Retinal pigment epithelial cell (primary cell): ENCODE results near the gene TTC33.

Source experiments
- DNase-seq: peaks from one replicate; pipeline ENCODE4 v3.0.0-alpha.2; 2010; ENCODE audit warnings: low read depth
- H3K4me3 ChIP-seq: 2 replicates; pipeline ENCODE4 v1.5.1; 2011; ENCODE audit warnings: mild to moderate bottlenecking, low read length, control low read depth, moderate library complexity
- TF ChIP-seq, protein P1 (sequence below): conservative IDR thresholded peaks from 2 replicates; pipeline ENCODE4 v1.5.1; 2011; ENCODE audit warnings: low read depth, low read length, control low read depth, inconsistent platforms

Gene TTC33

DNA sequence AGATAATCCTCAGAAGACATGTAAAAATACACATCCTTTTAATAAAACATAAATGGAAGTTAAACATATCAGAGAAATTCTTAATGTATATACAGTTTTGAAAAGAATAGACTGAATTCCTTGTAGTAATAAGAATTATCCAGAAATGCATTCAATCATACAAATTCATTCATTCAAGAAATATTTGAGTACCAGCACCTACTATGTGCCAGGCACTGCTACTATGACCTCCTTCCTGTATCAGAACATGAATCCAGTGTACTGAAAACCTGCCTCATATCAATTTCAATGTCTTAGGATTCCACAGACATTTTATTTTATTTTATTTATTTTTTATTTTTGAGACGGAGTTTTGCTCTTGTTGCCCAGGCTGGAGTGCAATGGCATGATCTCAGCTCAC lies 29.2 kb upstream of the TTC33 start:
- DNase-seq: no peak
- TF ChIP-seq, protein P1, sequence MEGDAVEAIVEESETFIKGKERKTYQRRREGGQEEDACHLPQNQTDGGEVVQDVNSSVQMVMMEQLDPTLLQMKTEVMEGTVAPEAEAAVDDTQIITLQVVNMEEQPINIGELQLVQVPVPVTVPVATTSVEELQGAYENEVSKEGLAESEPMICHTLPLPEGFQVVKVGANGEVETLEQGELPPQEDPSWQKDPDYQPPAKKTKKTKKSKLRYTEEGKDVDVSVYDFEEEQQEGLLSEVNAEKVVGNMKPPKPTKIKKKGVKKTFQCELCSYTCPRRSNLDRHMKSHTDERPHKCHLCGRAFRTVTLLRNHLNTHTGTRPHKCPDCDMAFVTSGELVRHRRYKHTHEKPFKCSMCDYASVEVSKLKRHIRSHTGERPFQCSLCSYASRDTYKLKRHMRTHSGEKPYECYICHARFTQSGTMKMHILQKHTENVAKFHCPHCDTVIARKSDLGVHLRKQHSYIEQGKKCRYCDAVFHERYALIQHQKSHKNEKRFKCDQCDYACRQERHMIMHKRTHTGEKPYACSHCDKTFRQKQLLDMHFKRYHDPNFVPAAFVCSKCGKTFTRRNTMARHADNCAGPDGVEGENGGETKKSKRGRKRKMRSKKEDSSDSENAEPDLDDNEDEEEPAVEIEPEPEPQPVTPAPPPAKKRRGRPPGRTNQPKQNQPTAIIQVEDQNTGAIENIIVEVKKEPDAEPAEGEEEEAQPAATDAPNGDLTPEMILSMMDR: no peak
- H3K4me3 ChIP-seq: no peak overlapping the region

DNA sequence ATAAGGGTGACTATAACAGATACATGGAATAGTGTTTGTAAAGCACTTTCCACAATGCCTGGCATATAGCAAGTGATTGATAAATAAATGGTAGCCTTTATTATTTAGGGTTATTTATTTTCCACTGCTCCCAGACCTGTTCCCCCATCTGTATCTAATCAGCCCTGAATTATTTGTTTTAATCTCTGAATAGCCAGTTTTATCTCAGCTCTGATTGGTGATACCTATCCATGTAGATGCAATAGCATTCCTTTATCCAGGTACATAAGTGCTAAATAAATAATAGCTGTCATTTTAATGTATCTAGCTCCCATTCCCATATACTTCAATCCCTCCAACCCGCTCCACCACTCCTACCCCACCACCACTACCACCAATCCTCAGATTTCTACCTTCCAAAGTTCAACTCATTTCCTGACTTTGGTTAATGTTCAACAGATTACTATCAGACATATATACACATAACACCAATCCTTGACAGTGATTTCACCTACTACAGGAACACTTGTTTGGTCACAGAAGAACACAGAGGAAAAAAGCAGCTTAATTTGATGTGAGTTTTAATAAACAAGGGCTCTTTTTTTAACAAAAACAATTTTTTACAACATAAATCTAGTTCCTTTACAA lies 28.4 kb upstream of the TTC33 start:
- no peak for DNase-seq
- TF ChIP-seq, protein P1: no peak
- H3K4me3 ChIP-seq: no peak overlapping the region

DNA sequence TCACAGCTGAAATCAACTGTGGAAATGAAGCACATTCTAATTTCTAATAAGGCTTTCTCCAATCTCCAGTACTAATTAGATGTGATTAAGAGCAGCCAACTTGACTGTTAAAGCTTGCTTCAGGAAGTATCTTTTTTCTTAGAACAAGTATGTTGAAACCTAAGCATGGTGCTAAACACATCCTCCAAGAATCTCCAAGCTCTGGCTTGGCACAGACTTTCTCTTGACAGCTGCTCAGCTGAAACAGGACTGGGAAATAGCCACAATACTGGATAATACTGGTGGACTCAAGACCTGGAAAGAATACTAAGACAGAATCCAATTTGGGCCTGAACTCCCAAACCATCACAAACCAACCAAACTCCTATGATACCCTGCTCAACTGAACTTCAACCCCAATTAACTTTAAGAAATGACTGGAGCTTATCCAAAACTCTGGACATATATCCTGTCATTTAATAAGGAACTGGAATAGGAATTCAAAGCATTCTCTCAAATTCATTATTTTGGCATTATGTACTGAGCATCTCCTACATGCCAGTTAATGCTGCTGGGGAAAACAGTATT lies 26.2 kb upstream of the TTC33 start:
- DNase-seq: no peak
- TF ChIP-seq, protein P1: no peak
- H3K4me3 ChIP-seq: no peak overlapping the region

DNA sequence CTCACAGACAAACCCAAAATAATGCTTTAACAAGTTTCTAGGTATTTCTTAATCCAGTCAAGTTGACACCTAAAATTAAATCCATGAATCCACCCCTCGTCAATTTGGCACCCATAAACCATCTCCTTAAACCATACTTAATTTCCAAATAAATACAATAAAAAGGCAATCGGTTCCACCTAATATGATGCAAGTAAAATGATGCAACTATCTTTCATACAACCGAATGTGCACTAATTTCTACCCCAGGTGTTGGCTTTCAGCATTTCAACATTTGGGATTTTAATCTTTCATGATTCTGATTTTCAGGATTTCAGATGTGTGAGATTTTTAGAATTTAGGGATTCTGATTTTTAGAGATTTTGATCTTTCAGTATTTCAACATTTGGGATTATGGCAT lies 25.1 kb upstream of the TTC33 start:
- no peak for DNase-seq
- no peak overlapping the region for H3K4me3 ChIP-seq
- TF ChIP-seq, protein P1: no peak

DNA sequence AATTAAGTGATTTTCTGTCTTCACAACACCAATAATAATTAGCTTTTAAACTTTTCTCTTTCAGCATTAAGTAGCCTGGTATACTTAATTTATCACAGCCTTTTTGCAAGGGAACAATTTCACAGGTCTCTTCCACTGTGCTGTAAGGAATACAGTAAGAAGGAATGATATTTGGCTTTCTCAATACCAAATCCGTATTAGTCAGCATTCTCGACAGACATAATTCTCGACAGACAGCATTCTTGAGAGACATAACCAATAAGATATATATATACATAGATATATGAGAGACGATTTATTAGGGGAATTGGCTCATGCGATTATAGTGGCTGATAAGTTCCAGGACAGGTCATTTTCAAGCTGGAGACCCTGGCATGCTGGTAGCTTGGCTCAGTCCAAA lies 24.4 kb upstream of the TTC33 start:
- no peak for DNase-seq
- H3K4me3 ChIP-seq: no peak overlapping the region
- TF ChIP-seq, protein P1: no peak

DNA sequence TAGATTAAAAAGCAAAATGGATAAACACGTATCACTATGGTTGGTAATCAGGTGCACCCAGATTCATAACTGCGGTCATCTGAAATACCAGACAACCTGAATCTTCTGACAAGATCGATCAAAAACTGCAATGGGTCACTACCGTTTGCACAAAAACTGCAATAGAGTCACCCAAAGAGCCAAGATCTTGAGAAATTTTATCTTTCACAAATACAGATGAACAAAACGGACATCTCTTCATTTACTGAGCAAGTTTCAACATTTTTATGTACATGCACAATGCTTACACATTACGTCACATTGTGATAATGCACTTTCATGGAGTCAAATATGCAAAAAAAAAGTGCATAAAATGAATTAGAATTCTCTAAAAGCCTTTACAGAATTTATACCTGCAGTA lies 23.8 kb upstream of the TTC33 start:
- TF ChIP-seq, protein P1: no peak
- no peak for DNase-seq

DNA sequence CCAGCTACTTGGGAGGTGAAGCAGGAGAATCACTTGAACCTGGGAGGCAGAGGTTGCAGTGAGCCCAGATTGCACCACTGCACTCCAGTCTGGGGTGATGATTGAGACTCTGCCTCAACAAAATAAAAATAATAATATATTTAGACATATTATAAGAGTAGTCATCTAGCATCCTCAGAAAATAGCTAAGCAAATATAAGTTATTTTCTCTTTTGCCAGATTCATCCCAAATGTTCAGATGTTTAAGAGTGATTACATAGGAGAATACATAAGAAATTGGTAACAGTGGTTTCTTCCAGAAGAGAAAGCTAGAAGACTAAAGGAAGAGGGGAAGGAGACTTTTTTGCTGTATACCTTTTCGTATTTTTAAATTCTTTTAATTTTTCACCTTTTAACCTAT lies 22.4 kb upstream of the TTC33 start:
- TF ChIP-seq, protein P1: no peak
- H3K4me3 ChIP-seq: no peak overlapping the region
- no peak for DNase-seq

More for the DNA sequence above, 23.8 kb upstream of the TTC33 start:
- H3K4me3 ChIP-seq: no peak overlapping the region
